Choroid plexus epithelial cell (primary cell): ENCODE data around the gene CYP1B1.
"Not testable (repeated sequence)": the region's sequence is repeated elsewhere in the genome, so short reads cannot be mapped to it uniquely, and the experiment has no call there.

ENCODE experiments used
- DNase-seq: peaks from one replicate; pipeline ENCODE4 v3.0.0-alpha.2; 2010; ENCODE audit warnings: low read depth
- H3K4me3 ChIP-seq: 2 replicates; pipeline ENCODE4 v1.5.1; 2011; ENCODE audit warnings: low read depth, mild to moderate bottlenecking, control low read depth, low read length, moderate library complexity
- CTCF ChIP-seq: conservative IDR thresholded peaks from 2 replicates; pipeline ENCODE4 v1.5.1; 2011; ENCODE audit warnings: low read depth, mild to moderate bottlenecking, control low read depth, inconsistent platforms, low read length, moderate library complexity

CYP1B1 gene

GRCh38 chr2:38092196-38092902 lies 16.4 kb upstream of the CYP1B1 start:
- no peak for TF ChIP-seq CTCF
- H3K4me3 ChIP-seq, result no peak overlapping the region
- peak; percentile 96 for DNase-seq

- H3K4me3 ChIP-seq, result no peak overlapping the region
- DNase-seq, result no peak
- no peak for TF ChIP-seq CTCF
Observed at GRCh38 chr2:38091760-38092159, 15.8 kb upstream of the CYP1B1 start.

GRCh38 chr2:38090928-38091327 lies 15.0 kb upstream of the CYP1B1 start:
- no peak for TF ChIP-seq CTCF
- no peak overlapping the region for H3K4me3 ChIP-seq
- DNase-seq, result no peak

GRCh38 chr2:38090212-38090611 lies 14.3 kb upstream of the CYP1B1 start:
- H3K4me3 ChIP-seq, DNase-seq: not testable (repeated sequence)

GRCh38 chr2:38085998-38086698 lies 10.2 kb upstream of the CYP1B1 start:
- not testable (repeated sequence) for H3K4me3 ChIP-seq, DNase-seq

GRCh38 chr2:38084556-38084955 lies 8.6 kb upstream of the CYP1B1 start:
- DNase-seq, H3K4me3 ChIP-seq: not testable (repeated sequence)

GRCh38 chr2:38082727-38083126 lies 6.8 kb upstream of the CYP1B1 start:
- not testable (repeated sequence) for DNase-seq, H3K4me3 ChIP-seq

- no peak for TF ChIP-seq CTCF
- DNase-seq, result no peak
- no peak overlapping the region for H3K4me3 ChIP-seq
Observed at GRCh38 chr2:38080346-38080745, 4.4 kb upstream of the CYP1B1 start.
